NCI-H774 (cell line): Measurements from ENCODE around the gene HDDC3.

Experiments used
- DNase-seq: peaks from one replicate; lab custom pipeline; 2025; lab: John Stamatoyannopoulos, UW

HDDC3 gene

GRCh38 chr15:90931828-90932659 lies at the start of gene HDDC3:
Gene HDDC3 (minus strand): TSS chr15:90932549. CDS start chr15:90932540, 9 bp downstream.
- peak; percentile 81 for DNase-seq

GRCh38 chr15:90982135-90982534 lies 49.8 kb upstream of the HDDC3 start:
- no peak for DNase-seq

GRCh38 chr15:90981681-90982080 lies 49.3 kb upstream of the HDDC3 start:
- DNase-seq: no peak

GRCh38 chr15:90979582-90979981 lies 47.2 kb upstream of the HDDC3 start:
- DNase-seq: no peak

GRCh38 chr15:90974216-90974615 lies 41.9 kb upstream of the HDDC3 start:
- no peak for DNase-seq

GRCh38 chr15:90972133-90972532 lies 39.8 kb upstream of the HDDC3 start:
- DNase-seq: no peak

- no peak for DNase-seq
Measured at GRCh38 chr15:90970274-90970673, 37.9 kb upstream of the HDDC3 start.

- no peak for DNase-seq
Measured at GRCh38 chr15:90968434-90968833, 36.1 kb upstream of the HDDC3 start.

- DNase-seq: no peak
Measured at GRCh38 chr15:90967206-90967605, 34.9 kb upstream of the HDDC3 start.

- no peak for DNase-seq
Measured at GRCh38 chr15:90966262-90966661, 33.9 kb upstream of the HDDC3 start.

- DNase-seq: no peak
Measured at GRCh38 chr15:90962021-90962420, 29.7 kb upstream of the HDDC3 start.

- no peak for DNase-seq
Measured at GRCh38 chr15:90960298-90961091, 28.1 kb upstream of the HDDC3 start.

GRCh38 chr15:90959894-90960293 lies 27.5 kb upstream of the HDDC3 start:
- no peak for DNase-seq

- DNase-seq: no peak
Measured at GRCh38 chr15:90959028-90959595, 26.8 kb upstream of the HDDC3 start.

GRCh38 chr15:90957791-90958190 lies 25.4 kb upstream of the HDDC3 start:
- no peak for DNase-seq

GRCh38 chr15:90957031-90957790 lies 24.9 kb upstream of the HDDC3 start:
- no peak for DNase-seq

- DNase-seq: peak; percentile 69
Measured at GRCh38 chr15:90956274-90957030, 24.1 kb upstream of the HDDC3 start.

GRCh38 chr15:90955624-90956273 lies 23.4 kb upstream of the HDDC3 start:
- peak; percentile 35 for DNase-seq

GRCh38 chr15:90954712-90955623 lies 22.6 kb upstream of the HDDC3 start, which contains the start of gene RCCD1:
Gene RCCD1 (plus strand): TSS chr15:90954884. CDS start chr15:90956735, 1,851 bp downstream.
- peak; percentile 95 for DNase-seq
